GM21447 (cell line): ENCODE measurements around the gene SPACA9.

Experiments used
- ATAC-seq: cut with Tn5 transposase; IDR thresholded peaks from one replicate; pipeline ENCODE4 v1.9.1; 2021; ENCODE audit not compliant: unreplicated experiment

Gene SPACA9

GRCh38 chr9:132862533-132862932 is 16.2 kb upstream of the SPACA9 start:
- no peak for ATAC-seq

DNA sequence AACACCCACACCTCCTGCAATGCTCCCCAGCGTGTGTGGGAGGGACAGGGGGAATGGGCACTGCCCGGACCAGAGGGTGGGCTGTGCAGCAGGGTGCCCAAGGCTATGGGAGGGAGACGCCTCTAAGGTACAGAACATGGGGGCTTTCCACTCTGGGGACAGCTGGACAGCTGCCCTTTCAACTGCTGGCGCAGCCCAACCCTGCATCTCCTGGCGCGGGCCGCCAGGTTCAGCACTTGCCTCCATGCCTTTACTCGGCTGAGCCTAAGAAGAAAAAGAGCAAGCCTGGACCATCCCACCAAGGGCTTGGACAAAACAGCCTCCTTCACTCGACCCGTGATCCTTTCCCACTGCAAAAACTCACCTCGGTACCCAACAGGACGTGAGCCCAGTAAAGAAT is 15.6 kb upstream of the SPACA9 start:
- ATAC-seq: no peak

DNA sequence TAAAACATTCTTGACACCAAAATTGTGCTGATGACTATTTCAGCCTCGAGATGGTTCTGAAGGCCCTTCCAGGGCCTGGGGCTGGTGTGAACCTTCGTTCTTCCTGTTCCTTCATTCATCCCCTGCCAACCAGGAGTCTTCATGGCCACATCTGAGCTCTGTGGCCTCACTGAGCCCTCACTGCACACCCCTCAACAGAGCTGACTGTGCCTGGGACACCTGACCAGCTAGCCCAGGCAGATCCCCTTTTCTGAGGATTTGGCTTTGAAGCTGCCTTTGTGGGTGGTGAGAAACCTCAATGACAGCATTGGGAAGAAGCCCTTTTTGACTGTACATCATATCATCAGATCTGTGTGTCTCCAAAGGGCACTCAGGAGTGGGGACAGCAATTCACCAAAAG is 14.4 kb upstream of the SPACA9 start:
- no peak for ATAC-seq

- ATAC-seq: no peak
These were observed 14.0 kb upstream of the SPACA9 start for GRCh38 chr9:132864691-132865090.

DNA sequence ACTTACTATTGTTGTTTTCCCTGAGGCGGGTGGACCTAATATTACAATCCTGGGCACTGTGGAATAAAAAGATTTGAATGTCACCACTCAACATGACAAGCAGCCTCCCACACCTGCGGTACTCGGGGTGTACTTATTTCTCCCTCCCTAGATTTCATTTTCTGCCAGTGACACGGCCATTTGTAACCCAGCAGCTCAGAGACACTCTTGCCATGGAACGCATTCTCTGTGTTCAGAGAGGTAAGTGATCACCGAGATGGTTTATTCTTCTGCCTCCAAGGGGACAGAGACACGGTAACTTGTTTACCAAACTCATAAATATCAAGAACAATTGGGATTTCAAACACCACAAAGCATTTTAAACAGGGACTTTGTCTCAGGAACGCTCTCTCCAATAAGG is 11.8 kb upstream of the SPACA9 start:
- no peak for ATAC-seq

DNA sequence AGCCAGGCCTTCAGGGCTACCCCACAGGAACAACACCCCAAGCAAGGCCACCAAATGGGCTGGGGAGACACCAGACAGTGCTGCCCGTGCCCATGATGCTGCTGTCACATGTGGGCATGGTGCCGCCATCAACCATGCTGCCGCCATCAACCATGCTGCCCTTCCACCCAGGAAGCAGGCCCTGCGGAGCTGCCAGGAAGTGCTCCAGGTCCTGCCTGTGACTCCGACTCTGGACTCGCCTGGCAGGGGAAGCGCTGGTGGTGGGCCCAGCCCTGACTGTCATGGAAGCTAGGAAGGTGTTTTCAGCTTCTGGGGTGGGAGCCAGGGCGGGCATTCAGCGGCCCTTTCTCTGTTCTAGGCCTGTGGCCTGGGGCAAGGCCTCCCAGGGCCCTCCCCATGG is 9.4 kb upstream of the SPACA9 start:
- ATAC-seq: no peak

GRCh38 chr9:132873403-132873802 is 5.3 kb upstream of the SPACA9 start:
- no peak for ATAC-seq

DNA sequence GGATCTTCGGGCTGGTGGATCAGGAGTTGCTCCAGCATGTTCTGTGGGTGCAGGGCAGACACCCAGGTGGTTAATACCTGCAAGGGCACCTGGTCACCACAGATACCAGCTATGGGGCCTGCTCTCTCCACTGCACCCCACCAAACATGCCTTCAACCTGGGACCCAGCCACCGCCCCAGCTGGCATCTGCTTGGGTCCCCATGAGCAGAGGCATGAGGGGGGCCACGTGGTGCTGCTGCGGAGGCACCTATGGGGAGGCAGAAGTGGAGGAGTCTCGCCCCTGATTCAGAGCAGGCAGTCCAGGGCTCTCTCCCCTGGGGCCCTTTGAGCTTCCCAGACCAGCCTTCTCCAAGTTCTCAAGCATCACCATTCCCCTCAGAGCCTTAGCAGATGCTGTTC is 3.5 kb upstream of the SPACA9 start:
- ATAC-seq: no peak

DNA sequence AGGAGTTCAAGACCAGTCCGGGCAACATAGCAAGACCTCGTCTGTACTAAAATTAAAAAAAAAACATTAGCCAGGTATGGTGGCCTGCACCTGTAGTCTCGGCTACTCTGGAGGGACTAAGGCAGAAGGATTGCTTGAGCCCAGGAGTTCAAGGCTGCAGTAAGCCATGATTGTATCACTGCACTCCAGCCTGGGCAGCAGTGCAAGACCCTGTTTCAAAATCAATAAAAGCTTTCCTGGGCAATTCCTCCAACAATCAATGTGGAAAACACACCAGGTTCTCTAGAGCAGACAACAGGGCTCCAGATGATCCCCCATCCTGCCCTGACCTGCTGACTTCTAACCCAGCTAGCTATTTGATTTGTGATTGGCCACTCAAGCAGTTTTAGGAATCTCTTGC is 1.8 kb upstream of the SPACA9 start:
- ATAC-seq: no peak

GRCh38 chr9:132877458-132877823 is 1.3 kb upstream of the SPACA9 start:
- no peak for ATAC-seq

DNA sequence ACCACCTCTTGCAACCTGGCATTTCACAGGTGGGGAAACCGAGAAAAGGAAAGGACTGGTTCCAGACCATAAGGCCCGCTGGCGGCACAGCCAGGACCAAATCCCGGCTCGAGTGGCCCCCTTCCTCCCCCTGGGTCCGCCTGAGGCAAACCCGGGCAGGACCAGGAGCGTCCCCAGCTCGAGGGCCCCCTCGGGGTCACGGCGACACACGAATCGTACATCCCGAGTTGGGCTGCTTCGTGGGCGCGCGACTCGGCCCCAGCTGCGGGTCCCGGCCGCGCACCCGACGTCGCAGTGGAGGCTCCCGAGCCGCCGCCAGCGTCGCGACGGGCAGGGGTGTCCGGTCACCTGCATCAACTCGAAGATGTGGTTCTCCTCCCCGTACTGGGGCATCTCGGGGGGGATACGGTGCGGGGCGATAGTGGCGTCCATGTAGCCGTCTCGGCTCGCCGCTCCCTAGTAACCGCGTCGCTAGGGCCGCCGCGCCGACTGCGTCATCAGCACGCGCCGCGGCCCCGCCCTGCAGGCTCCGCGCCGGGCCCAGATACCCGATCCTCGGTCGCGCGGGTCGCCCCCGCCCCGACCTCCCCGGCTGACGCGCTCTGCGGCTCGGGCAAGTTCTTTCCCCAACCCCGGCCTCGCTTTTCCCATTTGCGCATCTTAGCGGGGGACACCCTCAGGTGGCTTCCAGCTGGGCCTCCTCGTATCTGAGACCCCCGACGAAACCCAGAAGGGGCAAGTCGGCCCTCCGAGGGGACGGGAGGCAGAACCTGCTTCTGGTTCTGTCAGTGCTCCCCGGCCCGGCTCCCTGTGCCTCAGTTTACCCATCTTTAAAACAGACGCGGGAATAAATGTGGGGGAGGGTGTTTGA is 639 bp upstream of the SPACA9 start, which contains the start of gene AK8:
AK8 (minus strand) TSS at position 461 of the 871 bp plus-strand sequence; CDS start at position 432, 29 bp downstream.
- peak; percentile 79 for ATAC-seq

DNA sequence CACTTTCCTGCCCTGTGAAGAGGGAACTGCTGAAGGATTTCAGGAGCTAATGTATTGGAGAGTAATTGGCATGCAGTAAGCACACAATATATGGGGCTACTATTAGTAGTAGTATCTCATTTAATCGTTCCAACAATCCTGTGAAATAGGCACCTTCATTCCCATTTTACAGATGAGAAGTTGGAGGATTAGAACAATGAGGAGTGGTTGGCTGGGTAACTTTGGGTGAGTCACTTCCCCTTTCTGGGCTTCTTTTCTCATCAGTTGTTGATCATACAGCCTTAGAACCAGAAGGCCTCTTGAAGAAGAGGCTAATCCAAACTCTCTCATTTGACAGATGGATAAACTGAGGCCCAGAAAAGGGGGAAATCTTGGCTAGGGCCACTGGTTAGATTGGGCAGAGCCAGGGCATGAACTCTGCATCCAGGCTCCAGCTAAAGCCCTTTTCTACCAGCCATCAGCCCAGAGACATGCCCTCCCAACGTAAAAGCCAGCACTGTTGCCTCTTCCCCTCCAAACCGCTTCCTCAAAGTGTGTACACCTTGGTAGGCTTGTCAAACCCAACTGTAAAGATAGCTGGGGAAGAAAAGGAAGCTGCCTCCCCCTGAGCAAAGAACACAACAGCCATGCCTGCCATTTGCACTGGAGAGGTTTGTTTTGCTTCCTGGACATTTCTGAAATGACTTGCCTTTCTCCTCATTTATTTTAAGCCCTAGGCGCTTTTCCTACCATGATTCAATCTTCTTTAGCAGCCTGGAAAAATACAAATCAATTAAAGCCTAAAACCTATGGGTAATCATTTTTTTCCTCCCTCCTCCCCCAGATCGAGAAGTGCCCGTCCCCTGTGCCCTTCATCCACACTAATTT is 992 bp downstream of the SPACA9 start:
- no peak for ATAC-seq

- no peak for ATAC-seq
These were observed 1.6 kb downstream of the SPACA9 start for GRCh38 chr9:132880324-132880661.

- ATAC-seq: no peak
These were observed 3.1 kb downstream of the SPACA9 start for GRCh38 chr9:132881826-132882225.

GRCh38 chr9:132882616-132883015 is 3.9 kb downstream of the SPACA9 start:
- no peak for ATAC-seq

DNA sequence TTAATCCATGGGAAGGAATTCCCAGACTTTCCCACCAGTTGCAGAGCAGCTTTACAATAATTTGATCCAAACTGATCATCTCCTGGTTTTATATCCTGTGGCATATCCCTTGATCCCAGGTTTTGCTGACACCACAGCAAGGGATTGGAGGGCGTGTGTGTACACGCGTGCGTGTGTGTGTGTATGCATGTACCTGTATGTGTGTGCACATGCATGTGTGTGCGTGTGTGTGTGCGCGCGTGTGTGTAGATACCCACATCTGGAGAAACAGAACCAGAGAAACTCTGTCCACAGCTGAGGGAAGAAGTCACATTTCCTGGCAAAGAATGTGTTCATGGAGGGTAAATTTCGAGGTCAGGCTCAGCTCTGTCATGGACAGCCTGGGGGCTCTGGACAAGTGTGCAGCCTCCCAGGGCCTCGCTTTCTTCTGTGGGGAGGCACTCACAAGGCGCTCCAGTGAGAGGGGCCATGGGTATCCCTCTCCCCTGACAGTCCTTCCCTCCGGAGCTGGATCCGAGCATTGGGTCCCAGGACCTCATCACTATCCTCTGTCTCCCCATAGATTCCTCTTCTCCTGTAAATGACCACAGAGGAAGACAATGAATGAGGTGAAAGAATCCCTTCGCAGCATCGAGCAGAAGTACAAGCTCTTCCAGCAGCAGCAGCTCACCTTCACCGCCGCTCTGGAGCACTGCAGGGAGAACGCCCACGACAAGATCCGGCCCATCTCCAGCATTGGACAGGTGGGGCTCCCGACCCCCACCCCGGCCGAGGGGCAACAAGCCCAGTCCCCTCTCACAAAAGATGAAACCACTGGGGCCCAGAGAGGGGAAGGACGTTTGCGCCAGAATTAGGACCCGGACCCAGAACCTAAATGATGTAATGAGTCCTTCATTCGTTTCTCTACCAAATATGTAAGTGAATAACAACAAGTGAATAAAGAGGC is 4.9 kb downstream of the SPACA9 start:
- no peak for ATAC-seq

DNA sequence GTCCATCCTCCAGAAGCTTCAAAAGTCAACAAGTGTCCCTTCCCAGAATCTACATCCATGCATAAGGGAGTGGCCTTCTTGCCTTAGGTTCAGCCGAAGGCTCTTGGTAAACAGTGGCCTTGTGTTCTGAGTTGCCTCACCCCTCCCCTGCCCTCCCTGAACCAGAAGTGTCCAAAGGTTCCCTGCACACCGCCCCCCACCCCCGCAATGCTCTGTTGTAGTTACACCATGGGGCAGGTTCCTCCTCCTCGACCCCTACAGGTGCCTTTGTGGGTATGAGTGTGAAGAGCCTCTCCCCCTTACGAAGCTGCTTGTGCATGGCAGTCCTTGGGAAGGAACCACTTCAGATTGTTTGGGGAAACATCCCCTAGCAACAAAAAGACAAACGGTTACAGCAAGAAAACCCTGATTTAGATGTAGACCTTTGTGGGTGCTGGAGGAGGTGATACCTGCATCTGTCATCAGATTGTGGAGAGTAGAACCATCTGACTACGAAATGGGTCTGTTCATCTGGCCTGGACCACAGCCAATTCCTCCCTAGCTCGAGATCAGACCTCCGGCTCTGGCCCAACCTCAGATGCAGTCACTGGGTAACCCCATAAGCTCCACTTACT is 7.1 kb downstream of the SPACA9 start:
- ATAC-seq: no peak

- no peak for ATAC-seq
These were observed 7.6 kb downstream of the SPACA9 start for GRCh38 chr9:132886334-132886725.

GRCh38 chr9:132887181-132888120 is 8.8 kb downstream of the SPACA9 start:
- ATAC-seq: no peak

- no peak for ATAC-seq
These were observed 9.5 kb downstream of the SPACA9 start for GRCh38 chr9:132888151-132888550.
